ENCODE results near the gene MCCC2. TPM values are rescaled to one million over a fixed set of nuclear protein-coding genes. Genes with fewer than 3 reads are reported as not detected.

Gene MCCC2
- total RNA-seq, 1 experiment from 2014 or later = 113 TPM

GRCh38 chr5:71680510-71680909 lies 93.4 kb downstream of the MCCC2 start:
- Histone ChIP-seq H3K4me1 (no peaks in the 10 kb centered on the region), H3K9me3 (no peaks in the 10 kb centered on the region), H3K36me3 (ENCODE audit: control insufficient read depth, insufficient read depth, low read length) (no peaks in the 10 kb centered on the region), H3K27me3 (replicated peaks; ENCODE audit: control insufficient read depth, insufficient read depth, low read length) (no peaks in the 10 kb centered on the region), H3K4me3 (ENCODE audit: low read depth, low read length) (no peak overlapping the region)
- no peaks in the 10 kb centered on the region for H3K36me3 Mint-ChIP-seq (ENCODE audit: insufficient read depth, unreplicated experiment)
- no TSS peak for BruUV-seq (replicated peaks)
- ChIA-PET CTCF (no interaction called here), POLR2A (no interaction called here)
- no peak for DNase-seq
- no peak overlapping the region for H3K27ac Mint-ChIP-seq (ENCODE audit: unreplicated experiment)
- TF ChIP-seq, protein P1, sequence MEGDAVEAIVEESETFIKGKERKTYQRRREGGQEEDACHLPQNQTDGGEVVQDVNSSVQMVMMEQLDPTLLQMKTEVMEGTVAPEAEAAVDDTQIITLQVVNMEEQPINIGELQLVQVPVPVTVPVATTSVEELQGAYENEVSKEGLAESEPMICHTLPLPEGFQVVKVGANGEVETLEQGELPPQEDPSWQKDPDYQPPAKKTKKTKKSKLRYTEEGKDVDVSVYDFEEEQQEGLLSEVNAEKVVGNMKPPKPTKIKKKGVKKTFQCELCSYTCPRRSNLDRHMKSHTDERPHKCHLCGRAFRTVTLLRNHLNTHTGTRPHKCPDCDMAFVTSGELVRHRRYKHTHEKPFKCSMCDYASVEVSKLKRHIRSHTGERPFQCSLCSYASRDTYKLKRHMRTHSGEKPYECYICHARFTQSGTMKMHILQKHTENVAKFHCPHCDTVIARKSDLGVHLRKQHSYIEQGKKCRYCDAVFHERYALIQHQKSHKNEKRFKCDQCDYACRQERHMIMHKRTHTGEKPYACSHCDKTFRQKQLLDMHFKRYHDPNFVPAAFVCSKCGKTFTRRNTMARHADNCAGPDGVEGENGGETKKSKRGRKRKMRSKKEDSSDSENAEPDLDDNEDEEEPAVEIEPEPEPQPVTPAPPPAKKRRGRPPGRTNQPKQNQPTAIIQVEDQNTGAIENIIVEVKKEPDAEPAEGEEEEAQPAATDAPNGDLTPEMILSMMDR (IDR thresholded peaks at IDR 0.05; ENCODE audit: insufficient read depth in 1 of 2, low read depth in 1 of 2, low read length in 1 of 2, severe bottlenecking in 1 of 2, unreplicated experiment in 1 of 2) = no peak
- H3K4me3 Mint-ChIP-seq (ENCODE audit: unreplicated experiment) = no peak overlapping the region
- H3K4me1 Mint-ChIP-seq (ENCODE audit: low read depth, unreplicated experiment) = no peaks in the 10 kb centered on the region
- no peaks in the 10 kb centered on the region for H3K9me3 Mint-ChIP-seq (ENCODE audit: unreplicated experiment)
- intact Hi-C loops (cut with micrococcal nuclease; ENCODE audit: unreplicated experiment) = no loop called here
- H3K27me3 Mint-ChIP-seq (ENCODE audit: insufficient read depth, unreplicated experiment) = peaks cover 8% of the 10 kb centered on the region

GRCh38 chr5:71681296-71681695 lies 94.2 kb downstream of the MCCC2 start:
- Histone ChIP-seq H3K36me3 (ENCODE audit: control insufficient read depth, insufficient read depth, low read length) (no peaks in the 10 kb centered on the region), H3K9me3 (no peaks in the 10 kb centered on the region), H3K27me3 (replicated peaks; ENCODE audit: control insufficient read depth, insufficient read depth, low read length) (no peaks in the 10 kb centered on the region), H3K4me1 (no peaks in the 10 kb centered on the region), H3K4me3 (ENCODE audit: low read depth, low read length) (no peak overlapping the region)
- Mint-ChIP-seq H3K4me3 (ENCODE audit: unreplicated experiment) (no peak overlapping the region), H3K9me3 (ENCODE audit: unreplicated experiment) (no peaks in the 10 kb centered on the region), H3K27me3 (ENCODE audit: insufficient read depth, unreplicated experiment) (peaks cover 8% of the 10 kb centered on the region), H3K27ac (ENCODE audit: unreplicated experiment) (no peak overlapping the region), H3K36me3 (ENCODE audit: insufficient read depth, unreplicated experiment) (no peaks in the 10 kb centered on the region), H3K4me1 (ENCODE audit: low read depth, unreplicated experiment) (no peaks in the 10 kb centered on the region)
- no TSS peak for BruUV-seq (replicated peaks)
- DNase-seq = no peak
- TF ChIP-seq, protein P1 (IDR thresholded peaks at IDR 0.05; ENCODE audit: insufficient read depth in 1 of 2, low read depth in 1 of 2, low read length in 1 of 2, severe bottlenecking in 1 of 2, unreplicated experiment in 1 of 2) = no peak
- CTCF ChIA-PET = no interaction called here
- intact Hi-C loops (cut with micrococcal nuclease; ENCODE audit: unreplicated experiment) = no loop called here
- POLR2A ChIA-PET = no interaction called here

- intact Hi-C loops (cut with micrococcal nuclease; ENCODE audit: unreplicated experiment) = no loop called here
Measured at GRCh38 chr5:71684309-71684708, 97.2 kb downstream of the MCCC2 start.

More at GRCh38 chr5:71684309-71684708, 97.2 kb downstream of the MCCC2 start:
- ChIA-PET CTCF (no interaction called here), POLR2A (no interaction called here)
- no peak overlapping the region for H3K4me3 Mint-ChIP-seq (ENCODE audit: unreplicated experiment)
- H3K9me3 Mint-ChIP-seq (ENCODE audit: unreplicated experiment) = peaks cover 9% of the 10 kb centered on the region
- no peaks in the 10 kb centered on the region for H3K4me1 Mint-ChIP-seq (ENCODE audit: low read depth, unreplicated experiment)
- TF ChIP-seq, protein P1 (IDR thresholded peaks at IDR 0.05; ENCODE audit: insufficient read depth in 1 of 2, low read depth in 1 of 2, low read length in 1 of 2, severe bottlenecking in 1 of 2, unreplicated experiment in 1 of 2) = no peak
- Histone ChIP-seq H3K36me3 (ENCODE audit: control insufficient read depth, insufficient read depth, low read length) (no peaks in the 10 kb centered on the region), H3K4me3 (ENCODE audit: low read depth, low read length) (no peak overlapping the region), H3K27me3 (replicated peaks; ENCODE audit: control insufficient read depth, insufficient read depth, low read length) (no peaks in the 10 kb centered on the region), H3K4me1 (no peaks in the 10 kb centered on the region), H3K9me3 (no peaks in the 10 kb centered on the region)
- BruUV-seq (replicated peaks) = no TSS peak
- H3K27me3 Mint-ChIP-seq (ENCODE audit: insufficient read depth, unreplicated experiment) = peaks cover 14% of the 10 kb centered on the region
- no peak for DNase-seq
- no peaks in the 10 kb centered on the region for H3K36me3 Mint-ChIP-seq (ENCODE audit: insufficient read depth, unreplicated experiment)
- H3K27ac Mint-ChIP-seq (ENCODE audit: unreplicated experiment) = no peak overlapping the region
